ENCODE results near the gene SORCS1. TPM values are rescaled to one million over a fixed set of nuclear protein-coding genes. Genes with fewer than 3 reads are reported as not detected.

The SORCS1 gene
- total and polyA plus RNA-seq, 2 experiments from 2014 or later: 2.9 to 8.9 TPM

DNA sequence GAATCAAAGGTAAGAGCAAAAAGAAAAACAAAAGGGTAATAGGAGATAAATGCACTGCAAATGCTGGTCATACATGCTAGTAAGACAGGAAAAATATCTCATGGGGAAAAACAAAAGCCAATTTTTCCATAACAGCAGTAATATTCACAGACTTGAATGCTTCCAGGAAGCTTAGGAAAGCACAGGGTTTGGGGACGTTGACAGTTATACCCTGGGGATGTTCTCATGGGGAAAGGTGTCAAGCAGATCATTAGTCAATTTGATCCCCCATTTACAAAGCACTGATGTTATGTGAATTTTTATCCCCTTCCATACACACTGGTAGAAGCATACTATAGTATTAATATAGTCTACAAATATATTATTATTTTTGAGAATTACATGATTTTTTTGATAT, 232.7 kb downstream of the SORCS1 start:
- H3K4me3 Mint-ChIP-seq: no peak overlapping the region
- peaks cover 17% of the 10 kb centered on the region for H3K27me3 Mint-ChIP-seq (ENCODE audit: insufficient read depth, low read depth, poor library complexity)
- Histone ChIP-seq H3K9me2 (ENCODE audit: insufficient read depth) (no peaks in the 10 kb centered on the region), H3K36me3 (ENCODE audit: insufficient read depth) (no peaks in the 10 kb centered on the region), H3K27me3 (ENCODE audit: insufficient read depth) (peaks cover 23% of the 10 kb centered on the region), H3K4me2 (no peak overlapping the region), H4K20me1 (replicated peaks; ENCODE audit: insufficient read depth) (no peaks in the 10 kb centered on the region; the same call in 1 of the 2 replicates), H3K79me2 (replicated peaks; ENCODE audit: insufficient read depth) (no peaks in the 10 kb centered on the region), H3F3A (replicated peaks; ENCODE audit: low read depth) (no peaks in the 10 kb centered on the region), H3K4me1 (ENCODE audit: insufficient read depth) (peaks cover 13% of the 10 kb centered on the region), H2AFZ (no peak overlapping the region), H3K27ac (ENCODE audit: low read depth) (no peak overlapping the region), H3K4me3 (no peak overlapping the region)
- no peak for DNase-seq (ENCODE audit: low spot score)
- no peak for ATAC-seq
- no peaks in the 10 kb centered on the region for H3K9me3 Mint-ChIP-seq
- H3K36me3 Mint-ChIP-seq (ENCODE audit: low read depth): no peaks in the 10 kb centered on the region
- TF ChIP-seq REST (IDR thresholded peaks at IDR 0.05; ENCODE audit: unreplicated experiment) (no peak), ZNF462 (CRISPR knock-in tag; IDR thresholded peaks at IDR 0.05) (no peak), JUNB (IDR thresholded peaks at IDR 0.05; ENCODE audit: unreplicated experiment) (no peak), POLR2AphosphoS5 (IDR thresholded peaks at IDR 0.05; ENCODE audit: low read depth) (no peak), EZH2 (IDR thresholded peaks at IDR 0.05; ENCODE audit: low read depth, unreplicated experiment) (no peak), ZNF114 (CRISPR knock-in tag; IDR thresholded peaks at IDR 0.05) (no peak), EZH2phosphoT487 (IDR thresholded peaks at IDR 0.05; ENCODE audit: unreplicated experiment) (no peak), STAT1 (IDR thresholded peaks at IDR 0.05; ENCODE audit: unreplicated experiment) (no peak), CTCF (conservative IDR thresholded peaks at IDR 0.05; ENCODE audit: low read depth in 2 of 2) (no peak), ZNF331 (CRISPR knock-in tag; IDR thresholded peaks at IDR 0.05; ENCODE audit: low read depth) (no peak), ETS1 (IDR thresholded peaks at IDR 0.05) (no peak), NANOG (IDR thresholded peaks at IDR 0.05; ENCODE audit: borderline replicate concordance) (no peak), CREB1 (CRISPR knock-in tag; IDR thresholded peaks at IDR 0.05; ENCODE audit: low read depth) (no peak)
- H3K4me1 Mint-ChIP-seq: peaks cover 13% of the 10 kb centered on the region; the same call in 2 of the 3 replicates
- H3K27ac Mint-ChIP-seq: no peak overlapping the region

Measured in GM23338 (cell line).